Esophagus squamous epithelium (tissue), 4 donors: Measurements from ENCODE around the gene TPRX1.

ENCODE experiments used
- POLR2A ChIP-seq, 4 donors: fragments of 450-650 bp; IDR thresholded peaks; one replicate each; pipeline ENCODE4 v1.6.1; 2017; ENCODE audit warnings: antibody characterized with exemption in 4 of 4, mild to moderate bottlenecking in 4 of 4, moderate library complexity in 3 of 4
- TF ChIP-seq, protein P1 (sequence below), 6 experiments: fragments of 450-650 bp in 4 of 6; fragments of 200-600 bp in 2 of 6; sonication (generic) in 2 of 6; IDR thresholded peaks; one replicate each; pipeline ENCODE4 v1.5.1; 2016 to 2019; ENCODE audit warnings: antibody characterized with exemption in 6 of 6, mild to moderate bottlenecking in 4 of 6, moderate library complexity in 4 of 6

DNA sequence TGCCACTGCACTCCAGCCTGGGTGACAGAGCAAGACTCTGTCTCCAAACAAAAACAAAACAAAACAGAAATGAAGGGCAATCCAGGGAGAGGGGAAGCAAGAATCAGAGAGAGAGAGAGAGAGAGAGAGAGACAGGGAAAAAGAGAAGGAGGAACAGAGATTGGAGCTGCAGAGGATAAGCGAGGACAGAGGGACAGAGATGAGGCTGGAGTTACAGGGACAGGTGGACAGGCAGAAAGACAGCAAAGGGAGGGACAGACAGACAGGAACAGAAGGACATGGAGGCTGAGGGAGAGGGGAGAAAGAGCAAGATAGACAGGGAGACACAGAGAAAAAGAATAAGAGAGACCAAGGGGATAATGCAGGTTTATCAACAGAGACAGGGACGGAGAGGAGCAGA, 16.1 kb upstream of the TPRX1 start:
- TF ChIP-seq, protein P1, sequence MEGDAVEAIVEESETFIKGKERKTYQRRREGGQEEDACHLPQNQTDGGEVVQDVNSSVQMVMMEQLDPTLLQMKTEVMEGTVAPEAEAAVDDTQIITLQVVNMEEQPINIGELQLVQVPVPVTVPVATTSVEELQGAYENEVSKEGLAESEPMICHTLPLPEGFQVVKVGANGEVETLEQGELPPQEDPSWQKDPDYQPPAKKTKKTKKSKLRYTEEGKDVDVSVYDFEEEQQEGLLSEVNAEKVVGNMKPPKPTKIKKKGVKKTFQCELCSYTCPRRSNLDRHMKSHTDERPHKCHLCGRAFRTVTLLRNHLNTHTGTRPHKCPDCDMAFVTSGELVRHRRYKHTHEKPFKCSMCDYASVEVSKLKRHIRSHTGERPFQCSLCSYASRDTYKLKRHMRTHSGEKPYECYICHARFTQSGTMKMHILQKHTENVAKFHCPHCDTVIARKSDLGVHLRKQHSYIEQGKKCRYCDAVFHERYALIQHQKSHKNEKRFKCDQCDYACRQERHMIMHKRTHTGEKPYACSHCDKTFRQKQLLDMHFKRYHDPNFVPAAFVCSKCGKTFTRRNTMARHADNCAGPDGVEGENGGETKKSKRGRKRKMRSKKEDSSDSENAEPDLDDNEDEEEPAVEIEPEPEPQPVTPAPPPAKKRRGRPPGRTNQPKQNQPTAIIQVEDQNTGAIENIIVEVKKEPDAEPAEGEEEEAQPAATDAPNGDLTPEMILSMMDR (IDR thresholded peaks at IDR 0.05): no peak
- no peak for TF ChIP-seq POLR2A (IDR thresholded peaks at IDR 0.05)
